MM.1S (cell line): Measurements from ENCODE around the gene DCTN5.
"Not testable (repeated sequence)": the region's sequence is repeated elsewhere in the genome, so short reads cannot be mapped to it uniquely, and the experiment has no call there.

ENCODE experiments used
- DNase-seq: peaks from one replicate; pipeline ENCODE4 v3.0.0-alpha.2; 2015
- H2AFZ ChIP-seq: fragments of 300-600 bp; sonication (generic); 2 replicates; pipeline ENCODE4 v1.6.0; 2016; ENCODE audit warnings: antibody characterized with exemption, low read length
- H3F3A ChIP-seq: fragments of 300-600 bp; sonication (generic); 2 replicates; pipeline ENCODE4 v1.6.1; 2016; ENCODE audit warnings: mild to moderate bottlenecking, antibody characterized with exemption, low read length, moderate library complexity, mixed read lengths; ENCODE audit not compliant: insufficient read depth
- H3K27ac ChIP-seq: fragments of 300-600 bp; sonication (generic); 2 replicates; pipeline ENCODE4 v1.5.1; 2016; ENCODE audit warnings: mild to moderate bottlenecking, low read length
- H3K27me3 ChIP-seq: fragments of 300-600 bp; sonication (generic); replicated peaks from 2 replicates; pipeline ENCODE4 v1.6.0; 2016; ENCODE audit warnings: low read length; ENCODE audit not compliant: insufficient read depth
- H3K36me3 ChIP-seq: fragments of 300-600 bp; sonication (generic); replicated peaks from 2 replicates; pipeline ENCODE4 v1.6.1; 2016; ENCODE audit warnings: mild to moderate bottlenecking, low read length, mixed read lengths; ENCODE audit not compliant: insufficient read depth
- H3K4me1 ChIP-seq: fragments of 300-600 bp; sonication (generic); 2 replicates; pipeline ENCODE4 v1.6.1; 2016; ENCODE audit warnings: low read length, mixed read lengths
- H3K4me2 ChIP-seq: fragments of 300-600 bp; sonication (generic); 2 replicates; pipeline ENCODE4 v1.6.0; 2016; ENCODE audit warnings: low read depth, low read length
- H3K4me3 ChIP-seq: fragments of 300-600 bp; sonication (generic); 2 replicates; pipeline ENCODE4 v1.5.1; 2016; ENCODE audit warnings: low read length, mixed read lengths
- H3K79me2 ChIP-seq: fragments of 300-600 bp; sonication (generic); 2 replicates; pipeline ENCODE4 v1.6.1; 2016; ENCODE audit warnings: mixed run types, low read length, mixed read lengths
- H3K9ac ChIP-seq: fragments of 300-600 bp; sonication (generic); 2 replicates; pipeline ENCODE4 v1.6.1; 2016; ENCODE audit warnings: low read length, mixed read lengths
- H3K9me2 ChIP-seq: fragments of 300-600 bp; sonication (generic); replicated peaks from 2 replicates; pipeline ENCODE4 v1.6.1; 2016; ENCODE audit warnings: mild to moderate bottlenecking, low read length, mixed read lengths; ENCODE audit not compliant: insufficient read depth
- H3K9me3 ChIP-seq: fragments of 300-600 bp; sonication (generic); replicated peaks from 2 replicates; pipeline ENCODE4 v1.6.1; 2016; ENCODE audit warnings: mild to moderate bottlenecking, low read length, mixed read lengths; ENCODE audit not compliant: insufficient read depth
- H4K20me1 ChIP-seq: fragments of 300-600 bp; sonication (generic); 2 replicates; pipeline ENCODE4 v1.6.1; 2016; ENCODE audit warnings: mild to moderate bottlenecking, low read length, moderate library complexity, mixed read lengths; ENCODE audit not compliant: insufficient read depth
- CTCF ChIP-seq: fragments of 300-600 bp; sonication (generic); IDR thresholded peaks from 2 replicates; pipeline ENCODE4 v1.5.1; 2016; ENCODE audit warnings: antibody characterized with exemption, low read length, mixed read lengths
- EZH2 ChIP-seq: fragments of 300-600 bp; sonication (generic); optimal IDR thresholded peaks from 2 replicates; pipeline ENCODE3; 2017; ENCODE audit warnings: low read depth, mild to moderate bottlenecking, antibody characterized with exemption, low read length, mixed read lengths
- EZH2phosphoT487 ChIP-seq: fragments of 300-600 bp; sonication (generic); IDR thresholded peaks from 2 replicates; pipeline ENCODE4 v1.6.1; 2018; ENCODE audit warnings: antibody characterized with exemption, low read length

The DCTN5 gene

GRCh38 chr16:23615805-23616204 lies 25.5 kb upstream of the DCTN5 start:
- no peak overlapping the region for H3K4me3 ChIP-seq
- peaks cover 4% of the 10 kb centered on the region; the same call in 1 of the 2 replicates for H3F3A ChIP-seq
- H3K4me1 ChIP-seq: 0 out of 2 replicates have a peak, but pooled peaks cover 4% of the 10 kb centered on the region
- H3K36me3 ChIP-seq: no peaks in the 10 kb centered on the region
- H3K27ac ChIP-seq: no peak overlapping the region
- no peaks in the 10 kb centered on the region for H3K9me3 ChIP-seq
- no peaks in the 10 kb centered on the region for H3K9me2 ChIP-seq
- H3K4me2 ChIP-seq: no peak overlapping the region
- H3K9ac ChIP-seq: no peak overlapping the region
- TF ChIP-seq CTCF: no peak
- no peak for TF ChIP-seq EZH2
- TF ChIP-seq EZH2phosphoT487: no peak
- no peaks in the 10 kb centered on the region; the same call in 1 of the 2 replicates for H3K79me2 ChIP-seq
- H4K20me1 ChIP-seq: no peaks in the 10 kb centered on the region
- H2AFZ ChIP-seq: no peak overlapping the region
- no peaks in the 10 kb centered on the region for H3K27me3 ChIP-seq
- DNase-seq: no peak

- H3K4me2 ChIP-seq: no peak overlapping the region
- H4K20me1 ChIP-seq: no peaks in the 10 kb centered on the region
- no peak overlapping the region for H2AFZ ChIP-seq
- H3K27me3 ChIP-seq: no peaks in the 10 kb centered on the region
- no peaks in the 10 kb centered on the region for H3K79me2 ChIP-seq
- no peaks in the 10 kb centered on the region for H3K9me2 ChIP-seq
- TF ChIP-seq EZH2: no peak
- no peak for TF ChIP-seq EZH2phosphoT487
- no peak for TF ChIP-seq CTCF
- H3K4me1 ChIP-seq: 0 out of 2 replicates have a peak, but pooled peaks cover 4% of the 10 kb centered on the region
- peaks cover 5% of the 10 kb centered on the region; the same call in 1 of the 2 replicates for H3K36me3 ChIP-seq
- no peak overlapping the region for H3K4me3 ChIP-seq
- no peak overlapping the region for H3K27ac ChIP-seq
- no peak overlapping the region for H3K9ac ChIP-seq
- peaks cover 4% of the 10 kb centered on the region; the same call in 1 of the 2 replicates for H3F3A ChIP-seq
- H3K9me3 ChIP-seq: no peaks in the 10 kb centered on the region
- DNase-seq: no peak
Measured at GRCh38 chr16:23624092-23624491, 17.2 kb upstream of the DCTN5 start.

GRCh38 chr16:23629516-23629915 lies 11.8 kb upstream of the DCTN5 start:
- no peak for DNase-seq
- Histone ChIP-seq H2AFZ (no peak overlapping the region), H3K27ac (no peak overlapping the region), H3K4me2 (no peak overlapping the region), H3K4me1 (no peaks in the 10 kb centered on the region), H3K9me2 (no peaks in the 10 kb centered on the region), H3K4me3 (no peak overlapping the region), H4K20me1 (no peaks in the 10 kb centered on the region), H3K36me3 (no peaks in the 10 kb centered on the region; the same call in none of the 2 replicates), H3K27me3 (no peaks in the 10 kb centered on the region), H3K79me2 (no peaks in the 10 kb centered on the region), H3K9ac (no peak overlapping the region), H3K9me3 (no peaks in the 10 kb centered on the region), H3F3A (no peaks in the 10 kb centered on the region)
- no peak for TF ChIP-seq CTCF
- TF ChIP-seq EZH2: no peak
- no peak for TF ChIP-seq EZH2phosphoT487

DNA sequence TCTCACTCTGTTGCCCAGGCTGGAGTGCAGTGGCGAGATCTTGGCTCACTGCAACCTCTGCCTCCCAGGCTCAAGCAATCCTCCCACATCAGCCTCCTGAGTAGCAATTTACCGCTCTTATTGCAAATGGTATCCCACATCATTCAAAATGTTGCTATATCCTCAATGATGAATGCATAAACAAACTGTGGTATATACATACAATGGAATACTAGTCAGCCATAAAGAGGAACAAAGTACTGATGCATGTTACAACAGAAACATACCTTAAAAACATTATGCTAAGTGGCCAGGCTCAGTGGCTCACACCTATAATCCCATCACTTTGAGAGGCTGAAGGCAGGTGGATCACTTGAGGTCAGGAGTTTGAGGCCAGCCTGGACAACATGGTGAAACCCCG lies 9.4 kb upstream of the DCTN5 start:
- not testable (repeated sequence) for H2AFZ ChIP-seq, H3K4me2 ChIP-seq, H3K9me2 ChIP-seq, H3K27me3 ChIP-seq, H3K4me3 ChIP-seq, H3K79me2 ChIP-seq, H4K20me1 ChIP-seq, DNase-seq, H3K36me3 ChIP-seq, H3K9me3 ChIP-seq, H3K27ac ChIP-seq, H3K9ac ChIP-seq, H3K4me1 ChIP-seq, H3F3A ChIP-seq
